ENCODE data around the gene MCTP2.
"Not testable (repeated sequence)": the region's sequence is repeated elsewhere in the genome, so short reads cannot be mapped to it uniquely, and the experiment has no call there.

MCTP2 gene

DNA sequence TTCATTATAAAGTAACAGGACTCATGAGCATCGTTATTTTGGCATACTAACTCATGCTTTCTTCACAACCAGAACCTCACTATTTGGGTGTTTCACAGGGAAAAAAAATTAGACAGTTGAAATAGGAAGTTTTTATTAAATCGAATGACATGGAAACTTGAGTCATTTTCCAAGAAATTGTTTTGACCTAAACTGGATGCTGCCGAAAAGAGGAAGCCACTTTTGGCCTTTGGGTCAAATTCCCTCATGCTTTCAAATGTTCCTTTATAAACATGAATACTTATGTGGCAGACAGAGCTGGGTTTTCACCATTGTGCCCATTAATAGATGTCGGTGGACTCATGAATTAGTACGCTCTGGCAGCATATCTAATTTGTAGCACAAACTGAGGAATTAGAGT, 224.9 kb downstream of the MCTP2 start:
- intact Hi-C loops (cut with DNase I) = no loop called here
- no peak for DNase-seq

DNA sequence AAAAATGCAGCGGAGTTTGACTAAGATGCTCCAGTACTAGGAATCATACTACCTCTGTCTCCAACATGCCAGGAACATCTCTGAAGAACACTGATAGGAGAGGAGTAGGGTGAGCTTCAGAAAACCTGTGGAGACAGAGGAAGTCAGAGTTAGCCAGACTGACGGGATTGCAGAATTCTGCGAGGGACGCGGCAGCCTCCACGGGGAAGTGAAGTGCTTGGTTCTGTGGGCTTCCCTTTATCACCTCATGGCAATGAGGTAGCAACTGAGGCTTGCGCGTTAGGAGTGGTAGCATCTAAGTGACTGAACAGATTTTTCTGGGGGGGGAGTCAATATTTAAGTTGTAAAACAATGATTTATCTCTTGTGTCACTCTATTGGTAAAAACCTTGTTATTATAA, 226.3 kb downstream of the MCTP2 start:
- no peak for DNase-seq
- intact Hi-C loops (cut with DNase I) = no loop called here

DNA sequence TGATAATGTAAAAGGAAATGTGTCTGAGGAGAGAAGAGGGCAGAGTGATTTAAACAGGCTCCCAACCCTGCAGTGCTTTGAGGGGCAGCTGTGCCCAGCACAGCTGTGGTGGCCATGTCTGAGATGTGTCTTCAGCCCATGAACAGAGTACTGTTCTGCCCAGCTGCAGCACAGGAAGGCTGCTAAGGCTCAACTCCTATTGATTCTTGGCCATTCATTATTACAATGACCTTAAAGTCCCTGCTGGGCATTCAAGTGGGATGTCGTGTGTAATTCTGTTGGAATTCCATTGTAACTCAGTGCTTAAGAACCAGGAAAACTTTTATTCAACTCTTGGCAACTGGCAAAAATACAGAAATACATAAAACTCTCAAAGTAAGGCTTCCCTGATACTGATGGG, 229.3 kb downstream of the MCTP2 start:
- intact Hi-C loops (cut with DNase I) = no loop called here
- no peak for DNase-seq

DNA sequence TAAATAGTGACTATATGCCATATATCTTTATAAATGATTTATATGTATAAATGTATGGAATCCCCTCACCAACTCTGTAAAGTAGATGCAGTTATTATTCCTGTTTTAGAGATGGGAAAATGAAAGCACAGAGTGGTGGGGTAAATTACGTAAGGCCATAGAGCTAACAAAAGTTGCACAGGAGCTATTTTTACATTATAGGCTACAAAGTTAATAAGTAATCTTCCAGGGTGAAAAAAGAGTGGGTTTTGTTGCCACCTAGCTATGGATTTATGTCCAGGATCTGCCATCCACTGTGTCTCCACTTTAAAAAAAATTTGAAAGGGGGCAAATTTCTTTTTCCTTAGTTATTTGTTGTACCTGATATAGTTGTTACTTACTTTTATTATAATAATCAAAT, 235.7 kb downstream of the MCTP2 start:
- intact Hi-C loops (cut with DNase I) = no loop called here

DNA sequence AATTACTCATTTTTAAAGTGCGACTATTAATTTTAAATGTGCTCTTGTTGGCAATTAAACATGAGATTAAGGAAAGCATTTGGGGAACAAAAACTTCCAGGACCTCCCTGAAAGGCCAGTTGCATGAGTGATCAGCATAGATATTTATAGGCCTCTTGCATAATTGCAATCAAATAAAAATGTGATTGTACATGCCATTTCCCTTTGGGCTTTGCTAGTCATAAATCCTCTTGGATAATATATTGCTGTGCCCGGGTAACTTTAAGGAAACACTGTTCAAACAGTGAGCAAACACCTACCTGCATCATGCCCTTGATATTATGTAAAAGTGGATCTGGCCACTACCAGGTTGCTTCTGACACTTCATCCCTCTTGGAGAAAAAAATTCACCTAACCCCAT, 239.1 kb downstream of the MCTP2 start:
- DNase-seq = no peak
- intact Hi-C loops (cut with DNase I) = no loop called here

More for the DNA sequence above, 235.7 kb downstream of the MCTP2 start:
- no peak for DNase-seq

DNA sequence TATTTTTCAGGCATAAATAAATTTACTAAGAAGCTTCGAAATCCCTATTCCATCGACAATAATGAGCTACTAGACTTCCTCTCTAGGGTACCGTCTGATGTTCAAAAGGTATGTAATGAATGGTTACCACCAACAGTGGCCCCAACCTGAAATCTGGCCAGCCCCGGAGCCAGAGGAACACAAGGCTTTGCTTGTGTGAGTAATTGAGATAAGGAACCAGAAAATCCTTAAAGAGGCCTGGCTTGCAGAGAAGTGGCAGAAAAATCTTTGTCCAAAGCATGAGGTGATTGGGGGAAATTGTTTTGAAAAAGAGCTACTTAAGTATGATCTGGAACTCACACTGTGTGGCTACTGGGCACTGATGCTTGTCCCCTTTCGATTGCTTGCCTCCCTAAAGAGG, 245.3 kb downstream of the MCTP2 start:
- intact Hi-C loops (cut with DNase I) = no loop called here

DNA sequence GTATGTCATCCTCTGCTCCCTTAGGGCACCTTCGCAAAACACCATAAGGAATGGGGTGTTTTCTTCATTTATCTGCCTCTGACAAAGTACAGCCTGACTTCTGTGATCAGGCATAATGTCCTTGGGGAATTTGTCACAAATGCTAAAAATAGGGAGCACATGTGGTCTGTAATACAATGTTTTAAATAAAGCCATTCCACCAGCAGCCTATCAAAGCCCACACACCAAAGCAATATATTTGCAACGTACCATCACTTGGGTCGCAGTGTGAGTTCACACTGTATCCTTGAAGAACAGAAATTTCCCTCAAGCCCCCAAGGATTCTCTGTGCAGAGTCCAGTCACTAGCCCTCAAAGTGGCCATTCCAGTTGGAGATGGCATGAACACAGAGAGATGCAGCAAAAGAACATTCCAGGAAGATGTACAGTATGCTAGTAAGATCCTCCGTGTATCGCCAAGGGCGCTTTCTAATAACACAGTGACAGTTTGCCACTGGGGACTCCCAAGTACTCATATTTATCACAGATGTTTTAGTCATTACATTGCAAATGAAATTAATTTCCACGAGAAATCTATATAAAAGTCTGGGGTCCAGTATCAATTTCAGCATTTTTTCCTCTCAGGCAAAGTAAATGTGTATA, 246.7 kb downstream of the MCTP2 start:
- no peak for DNase-seq
- intact Hi-C loops (cut with DNase I) = no loop called here

More for the DNA sequence above, 245.3 kb downstream of the MCTP2 start:
- no peak for DNase-seq

DNA sequence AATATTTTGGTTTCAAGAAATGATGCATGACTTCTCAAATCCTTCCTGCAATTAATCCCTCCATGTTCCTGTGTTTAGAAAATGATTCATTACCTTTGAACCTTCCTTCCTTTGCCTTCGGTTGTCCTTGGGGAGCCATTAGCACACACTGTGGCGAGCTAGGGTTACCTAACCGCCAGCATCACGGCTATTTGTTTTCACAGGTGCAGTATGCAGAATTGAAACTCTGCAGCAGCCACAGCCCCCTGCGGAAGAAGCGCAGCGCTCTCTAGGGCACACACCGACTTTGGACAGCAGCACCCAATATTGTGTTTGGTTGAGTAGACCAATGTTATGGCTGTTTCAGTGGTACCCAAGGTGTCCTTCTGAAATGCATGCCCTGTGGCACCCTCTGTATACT, 247.4 kb downstream of the MCTP2 start:
- intact Hi-C loops (cut with DNase I) = no loop called here

DNA sequence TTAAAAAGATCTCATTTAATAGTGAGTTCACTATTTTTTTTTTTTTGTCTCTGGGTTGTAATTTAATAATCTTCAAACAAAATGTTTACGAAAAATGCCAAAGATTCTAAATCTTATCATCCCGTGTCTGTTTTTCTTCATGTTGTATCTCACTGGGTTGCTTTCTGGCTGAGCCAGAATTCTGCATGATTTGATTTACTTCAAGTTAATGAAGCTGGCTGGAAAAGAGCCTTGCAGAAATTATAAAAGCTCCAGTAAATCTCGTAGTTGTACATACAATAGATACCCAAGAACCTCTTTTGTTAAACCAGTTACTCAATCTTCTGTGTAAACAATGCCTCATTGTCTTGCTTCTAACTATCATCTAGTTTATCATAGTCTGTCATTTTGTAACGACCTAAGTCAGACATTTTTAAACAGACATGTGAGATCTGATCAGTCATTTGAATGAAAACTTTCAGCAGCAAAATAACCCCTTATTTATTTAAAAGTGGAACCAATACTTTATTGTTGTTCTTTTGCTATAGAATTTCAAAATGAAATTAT, 249.0 kb downstream of the MCTP2 start:
- DNase-seq = no peak
- intact Hi-C loops (cut with DNase I) = no loop called here

More for the DNA sequence above, 247.4 kb downstream of the MCTP2 start:
- no peak for DNase-seq

DNA sequence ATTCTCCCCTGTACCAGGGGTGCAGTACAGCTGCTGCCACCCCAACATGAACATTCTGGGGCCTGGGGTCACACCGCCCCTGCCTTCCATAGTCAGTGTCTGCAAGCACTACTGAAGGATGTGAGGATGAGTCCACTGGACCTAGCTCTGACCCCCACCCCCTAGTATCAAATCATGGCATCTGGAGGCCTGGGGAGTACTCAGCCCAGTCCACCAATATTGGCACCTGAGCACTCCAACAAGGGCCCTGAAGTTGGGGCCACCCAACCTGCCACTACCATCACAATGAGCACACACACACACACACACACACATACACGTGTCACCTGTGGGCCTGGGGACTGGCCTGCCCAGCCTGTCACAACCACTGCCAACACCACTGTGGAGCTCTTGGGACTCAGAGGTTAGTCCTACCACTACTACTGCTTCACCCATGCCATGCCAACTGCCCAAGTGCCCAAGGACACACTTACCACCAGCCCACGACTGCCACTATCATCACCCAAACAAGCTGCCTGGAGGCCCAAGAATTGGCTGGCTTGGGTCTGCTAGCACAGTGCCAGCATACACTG, 253.9 kb downstream of the MCTP2 start:
- no peak for DNase-seq
- intact Hi-C loops (cut with DNase I) = no loop called here

DNA sequence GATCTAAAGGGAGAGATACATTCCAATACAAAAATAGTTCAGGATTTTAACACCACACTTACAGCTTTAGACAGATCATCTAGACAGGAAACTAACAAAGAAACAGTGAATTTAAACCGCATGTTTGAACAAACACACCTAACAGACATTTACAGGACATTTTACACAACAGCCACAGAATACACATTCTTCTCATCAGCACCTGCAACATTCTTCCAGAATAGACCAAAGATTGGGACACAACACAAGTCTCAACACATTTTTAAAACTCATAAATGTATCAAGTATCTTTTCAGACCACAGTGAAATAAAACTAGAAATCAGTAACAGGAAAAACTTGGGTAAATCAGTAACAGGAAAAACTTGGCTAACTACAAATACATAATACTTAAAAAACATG, 256.3 kb downstream of the MCTP2 start:
- no peak for DNase-seq
- intact Hi-C loops (cut with DNase I) = no loop called here

DNA sequence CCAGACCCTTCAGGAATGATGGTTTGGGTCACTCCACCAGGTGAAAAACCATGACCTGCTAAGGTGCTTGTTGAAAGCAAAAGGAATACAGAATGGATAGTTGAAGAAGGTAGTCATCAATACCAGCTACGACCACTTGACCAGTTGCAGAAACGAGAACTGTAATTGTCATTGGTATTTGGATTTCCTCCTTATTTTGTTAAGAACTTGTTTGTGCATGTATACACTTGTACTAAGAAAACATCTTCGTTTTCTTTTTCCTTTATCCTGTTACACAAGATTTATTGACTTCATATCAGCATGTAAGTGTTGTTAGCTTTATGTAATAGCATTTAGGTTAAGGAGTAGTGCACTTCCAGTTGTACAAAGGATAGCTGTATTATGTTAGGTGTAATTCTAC, 261.8 kb downstream of the MCTP2 start:
- DNase-seq = no peak
- intact Hi-C loops (cut with DNase I) = no loop called here

DNA sequence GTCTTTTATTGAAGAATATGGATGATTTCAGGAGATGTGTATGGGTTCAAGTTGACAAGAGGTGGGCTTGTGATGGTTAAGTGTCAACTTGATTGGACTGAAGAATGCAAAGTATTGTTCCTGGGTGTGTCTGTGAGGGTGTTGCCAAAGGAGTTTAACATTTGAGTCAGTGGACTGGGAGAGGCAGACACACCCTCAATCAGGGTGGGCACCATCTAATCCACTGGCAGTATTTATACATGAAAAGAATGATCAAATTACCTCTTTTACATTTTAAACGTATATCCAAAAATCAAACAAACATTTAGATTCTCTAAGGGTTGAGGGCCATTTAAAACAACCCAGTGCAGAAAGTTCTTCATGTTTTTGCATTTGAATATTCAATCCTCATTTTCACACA, 262.2 kb downstream of the MCTP2 start:
- DNase-seq; intact Hi-C loops (cut with DNase I): not testable (repeated sequence)

DNA sequence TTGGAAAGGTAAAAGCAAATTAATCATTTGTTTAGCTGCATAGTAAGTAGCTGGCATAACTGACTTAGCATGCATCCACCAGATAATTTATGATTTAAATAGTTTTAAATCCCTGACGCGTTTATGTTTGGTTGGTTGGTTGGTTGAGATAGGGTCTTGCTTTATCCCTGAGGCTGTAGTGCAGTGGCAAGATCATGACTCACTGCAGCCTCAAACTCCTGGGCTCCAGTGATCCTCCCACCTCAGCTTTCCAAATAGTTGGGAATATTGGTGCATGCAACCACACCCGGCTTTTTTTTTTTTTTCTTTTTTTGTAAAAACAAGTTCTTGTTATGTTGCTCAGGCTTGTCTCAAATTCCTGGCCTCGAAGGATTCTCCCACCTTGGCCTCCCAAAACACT, 263.4 kb downstream of the MCTP2 start:
- intact Hi-C loops (cut with DNase I) = no loop called here
- DNase-seq = no peak

DNA sequence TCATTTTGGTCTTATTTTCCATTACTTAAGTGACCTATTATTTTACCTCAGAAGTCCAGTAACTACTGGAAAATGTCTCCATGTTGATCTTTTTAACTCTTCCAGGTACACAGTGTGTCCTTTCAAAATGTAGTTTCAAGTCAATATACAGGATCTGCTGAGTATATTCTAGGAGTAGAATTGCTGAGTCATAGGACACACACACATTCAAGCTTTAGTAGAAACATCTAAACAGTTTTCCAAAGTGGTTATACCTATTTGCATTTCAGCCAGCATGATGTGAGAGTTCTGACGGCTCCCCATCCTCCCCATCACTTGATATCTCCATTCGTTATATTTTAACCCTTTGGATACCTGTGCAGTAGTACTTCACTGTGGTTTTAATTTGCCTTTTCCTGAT, 271.9 kb downstream of the MCTP2 start:
- DNase-seq = no peak
- intact Hi-C loops (cut with DNase I) = no loop called here

DNA sequence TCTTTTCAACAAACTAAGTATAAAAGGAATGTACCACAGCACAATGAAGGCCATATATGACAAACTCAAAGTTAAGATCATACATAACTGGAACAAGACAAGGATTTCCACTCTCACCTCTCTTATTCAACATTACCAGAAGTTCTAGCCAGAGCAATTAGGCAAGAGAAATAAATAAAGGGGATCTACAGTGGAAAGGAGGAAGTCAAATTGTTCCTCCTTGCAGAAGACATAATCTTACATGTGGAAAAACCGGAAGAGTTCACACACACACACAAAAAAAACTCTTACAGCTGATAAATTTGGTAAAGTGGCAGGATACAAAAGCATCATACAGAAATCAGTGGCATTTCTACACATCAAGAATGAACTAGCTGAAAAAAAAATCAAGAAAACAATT, 277.9 kb downstream of the MCTP2 start:
- intact Hi-C loops (cut with DNase I) = no loop called here
- no peak for DNase-seq

DNA sequence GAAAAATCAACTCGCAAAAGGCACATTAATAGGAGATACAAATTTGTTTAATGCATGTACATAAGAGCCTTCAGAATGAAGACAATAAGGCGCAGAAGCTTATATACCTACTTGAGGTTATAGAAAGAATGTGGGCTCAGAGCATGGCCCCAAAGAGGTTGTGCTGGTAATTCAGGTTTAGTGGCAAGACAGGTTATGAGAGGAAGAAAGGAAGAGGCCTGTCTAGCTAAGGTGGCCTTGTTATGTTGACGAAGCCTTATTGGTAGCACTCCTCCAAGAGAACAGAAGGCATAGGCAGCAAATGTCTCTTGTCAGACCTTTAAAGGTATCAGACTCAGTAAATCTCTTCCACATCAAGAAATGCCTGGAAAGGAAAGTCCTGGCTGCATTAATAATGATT, 290.8 kb downstream of the MCTP2 start:
- intact Hi-C loops (cut with DNase I) = no loop called here
- DNase-seq = no peak

DNA sequence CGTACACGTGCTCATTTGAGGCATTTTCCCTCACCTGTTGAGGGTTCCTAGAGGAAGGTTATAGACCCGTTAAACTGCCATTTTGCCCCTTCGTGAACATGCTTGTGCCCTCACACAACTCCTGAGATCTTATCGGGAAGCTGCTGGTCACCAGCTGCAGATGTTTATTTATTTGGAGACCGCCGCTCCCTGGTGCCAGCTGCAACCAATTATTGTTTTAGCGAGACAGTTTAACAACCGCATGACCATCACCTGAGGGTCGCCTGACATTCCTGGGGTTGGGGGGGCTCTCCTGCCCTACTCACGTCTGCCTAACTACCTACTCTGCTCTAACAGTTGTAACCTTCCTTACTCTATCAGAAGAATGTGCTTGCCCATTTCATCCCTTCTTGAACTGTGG, 292.5 kb downstream of the MCTP2 start:
- intact Hi-C loops (cut with DNase I) = no loop called here
- DNase-seq = no peak

DNA sequence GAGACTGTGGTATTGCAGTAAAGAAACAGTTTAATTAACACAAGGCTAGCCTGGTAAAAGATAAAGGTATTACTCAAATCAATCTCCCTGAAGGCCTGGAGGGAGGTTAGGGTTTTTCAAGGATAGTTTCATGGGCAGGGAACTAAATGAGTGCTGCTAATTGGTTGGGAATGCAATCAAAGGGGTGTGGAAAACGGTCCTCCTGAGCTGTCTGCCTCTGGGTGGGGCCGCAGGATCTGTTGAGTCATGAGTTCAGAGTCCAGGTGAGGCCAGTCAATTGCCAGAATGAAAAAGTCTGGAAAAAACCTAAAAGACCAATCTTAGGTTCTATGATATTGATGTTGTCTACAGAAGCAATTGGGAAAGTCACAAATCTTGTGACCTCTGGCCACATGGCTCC, 293.2 kb downstream of the MCTP2 start:
- DNase-seq = no peak
- intact Hi-C loops (cut with DNase I) = no loop called here

DNA sequence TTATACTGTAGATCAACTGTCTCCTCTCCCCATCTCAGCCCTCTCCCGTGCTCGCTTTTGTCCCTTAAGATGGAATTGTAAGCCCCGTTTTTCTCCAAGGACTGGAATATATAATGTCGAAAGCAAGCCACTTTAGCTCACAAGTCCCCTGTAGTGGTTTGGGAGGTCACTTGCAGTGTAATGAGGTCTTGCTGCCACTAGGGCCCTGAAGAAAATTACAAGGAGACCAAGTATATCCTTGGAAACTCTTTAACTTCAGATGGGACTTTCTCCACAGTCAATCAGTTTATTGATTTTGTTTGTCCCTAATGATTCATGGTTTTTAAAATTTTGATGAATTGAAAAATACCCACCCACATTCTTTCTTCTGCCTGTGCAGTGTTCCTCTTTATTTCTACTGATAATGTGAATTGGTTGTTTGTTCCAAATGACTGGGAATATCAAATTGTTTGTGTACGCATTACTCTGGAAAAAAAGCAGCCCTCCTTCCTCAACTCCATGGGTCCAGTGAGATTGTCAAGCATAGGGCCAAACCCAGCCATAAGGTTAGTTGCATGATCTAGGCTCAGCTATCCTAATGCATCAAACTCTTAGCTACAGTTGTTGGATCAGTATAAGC, 294.8 kb downstream of the MCTP2 start:
- DNase-seq = no peak
- intact Hi-C loops (cut with DNase I) = no loop called here

DNA sequence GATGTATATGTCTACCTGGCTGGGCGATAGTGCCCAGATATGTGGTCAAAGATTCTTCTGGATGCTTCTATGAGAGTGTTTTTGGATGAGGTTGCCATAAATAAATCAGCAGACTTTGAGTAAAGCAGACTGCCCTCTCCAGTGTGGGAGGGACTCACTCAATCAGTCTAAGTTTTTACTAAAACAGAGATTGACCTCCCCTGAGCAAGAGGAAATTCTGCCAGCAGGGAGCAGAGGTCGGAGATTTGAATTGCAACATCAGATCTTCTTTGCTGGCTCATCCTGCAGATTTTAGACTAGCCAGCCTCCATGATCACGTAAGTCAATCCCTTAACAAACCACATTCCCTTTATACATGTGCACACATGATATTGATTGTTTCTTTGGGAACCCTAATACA, 300.9 kb downstream of the MCTP2 start:
- intact Hi-C loops (cut with DNase I) = no loop called here
- no peak for DNase-seq

Data from head of caudate nucleus (tissue), 42 donors.